NCI-H510A (cell line): ENCODE results near the gene FOXD4L6.
"Not testable (repeated sequence)": the region's sequence is repeated elsewhere in the genome, so short reads cannot be mapped to it uniquely, and the experiment has no call there.

Experiments used
- DNase-seq: peaks from one replicate; lab custom pipeline; 2025; lab: John Stamatoyannopoulos, UW

Gene FOXD4L6

DNA sequence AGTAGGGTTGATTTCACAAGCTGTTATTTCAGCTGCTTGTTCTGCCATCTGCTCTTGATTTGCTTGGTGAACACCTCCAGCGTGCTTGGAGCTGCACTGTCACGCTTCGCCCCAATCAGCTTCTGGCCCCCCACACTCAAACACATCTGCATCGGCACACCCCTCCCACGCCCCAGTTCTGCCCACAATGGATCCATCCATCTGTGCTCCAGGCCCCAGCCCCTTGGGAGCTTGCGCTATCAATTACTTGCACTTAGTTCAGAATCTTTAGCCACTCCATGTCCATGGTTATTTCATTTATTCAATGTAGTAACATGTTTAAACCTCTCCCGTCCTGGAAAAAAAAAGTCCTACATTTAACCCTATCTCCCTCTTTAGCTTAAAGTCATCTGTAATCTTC, 28.0 kb downstream of the FOXD4L6 start:
- DNase-seq: not testable (repeated sequence)

DNA sequence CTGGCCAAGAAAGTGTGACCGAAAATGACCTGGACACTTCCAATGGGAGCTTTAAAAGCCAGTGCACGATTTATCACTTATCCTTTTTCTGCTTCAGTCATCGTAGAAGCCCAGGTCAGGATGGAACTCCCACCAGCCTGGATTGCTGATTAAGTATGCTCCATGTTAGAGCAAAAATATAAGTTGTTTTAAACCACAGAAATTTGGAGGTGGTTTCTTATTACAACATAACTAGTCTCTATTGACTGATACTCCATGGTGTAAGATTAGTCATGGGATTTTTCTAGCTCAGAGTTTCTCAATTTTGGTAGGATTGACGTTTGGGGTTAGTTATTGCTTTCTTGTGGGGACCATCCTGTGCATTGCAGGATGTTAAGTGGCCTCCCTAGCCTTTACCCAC, 29.7 kb downstream of the FOXD4L6 start:
- not testable (repeated sequence) for DNase-seq

DNA sequence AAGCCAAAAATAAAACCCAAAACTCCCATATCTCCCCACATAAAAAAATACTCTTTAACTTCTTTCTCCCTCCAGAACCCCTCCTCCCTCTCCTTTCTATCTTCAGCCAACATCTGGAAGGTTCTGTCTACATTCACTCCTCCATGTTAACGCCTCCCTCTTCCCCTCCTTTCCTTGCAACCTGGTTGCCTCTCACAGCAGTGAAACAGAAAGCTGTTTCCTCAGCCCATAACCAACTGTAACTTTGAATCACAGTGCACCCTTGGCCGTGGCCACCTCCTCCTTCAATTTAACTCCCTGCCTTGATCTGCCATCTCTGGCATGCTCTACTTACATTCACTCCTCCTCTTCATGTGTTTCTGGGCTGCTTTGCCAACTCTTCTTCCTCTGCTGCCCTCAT, 33.4 kb downstream of the FOXD4L6 start:
- not testable (repeated sequence) for DNase-seq

DNA sequence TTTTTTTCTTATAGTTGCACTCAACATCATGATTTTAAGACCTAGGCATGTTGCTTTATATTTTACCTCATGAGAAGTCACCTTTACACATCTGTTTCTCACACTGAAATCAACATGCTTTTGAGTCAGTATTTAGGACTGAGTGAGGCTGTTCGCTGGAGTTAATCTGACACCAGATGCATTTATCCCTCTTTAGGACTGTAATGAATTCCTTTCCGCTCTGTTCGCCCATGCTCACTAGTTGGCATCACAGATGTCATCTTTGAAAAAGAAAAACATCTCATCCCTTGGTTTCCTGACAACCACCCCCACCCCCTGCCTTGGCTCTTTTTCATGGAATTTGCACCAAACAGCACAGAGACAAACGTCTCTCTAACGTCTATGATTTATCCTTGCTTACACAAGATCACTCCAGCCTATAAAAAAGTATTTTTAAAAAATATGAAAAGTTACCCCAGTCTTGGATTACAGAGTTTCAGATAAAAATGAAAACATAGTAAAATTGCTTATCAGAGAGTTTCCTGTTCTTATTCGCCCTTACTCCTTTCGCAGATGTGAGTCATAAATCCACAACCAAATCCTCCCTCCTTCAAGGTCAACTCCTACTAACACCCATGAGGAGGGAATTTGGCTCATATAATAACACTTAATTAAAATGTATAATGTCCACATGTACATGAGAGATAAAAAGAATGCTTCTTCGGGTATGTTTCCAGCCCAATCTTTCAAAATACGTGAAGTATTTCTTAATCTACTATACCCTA, 34.3 kb downstream of the FOXD4L6 start:
- not testable (repeated sequence) for DNase-seq

DNA sequence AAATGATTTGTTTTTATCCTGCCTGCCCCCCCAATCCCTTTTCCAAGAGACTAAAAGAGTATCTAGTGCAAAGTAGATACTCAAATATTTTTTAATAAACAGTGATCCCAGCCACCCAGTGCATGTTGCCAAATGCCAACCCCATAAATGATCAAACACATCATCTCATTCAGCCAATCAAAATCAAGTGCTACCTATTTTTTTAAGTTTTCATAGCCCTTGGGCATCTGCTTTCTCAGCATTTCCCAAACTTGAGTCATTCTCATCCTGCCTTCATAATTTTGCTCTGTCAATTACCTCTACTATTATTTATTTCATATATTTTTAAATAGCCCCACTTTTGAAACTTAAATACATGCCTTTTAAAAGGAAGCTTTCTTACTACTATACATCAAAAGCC, 37.6 kb downstream of the FOXD4L6 start:
- not testable (repeated sequence) for DNase-seq

DNA sequence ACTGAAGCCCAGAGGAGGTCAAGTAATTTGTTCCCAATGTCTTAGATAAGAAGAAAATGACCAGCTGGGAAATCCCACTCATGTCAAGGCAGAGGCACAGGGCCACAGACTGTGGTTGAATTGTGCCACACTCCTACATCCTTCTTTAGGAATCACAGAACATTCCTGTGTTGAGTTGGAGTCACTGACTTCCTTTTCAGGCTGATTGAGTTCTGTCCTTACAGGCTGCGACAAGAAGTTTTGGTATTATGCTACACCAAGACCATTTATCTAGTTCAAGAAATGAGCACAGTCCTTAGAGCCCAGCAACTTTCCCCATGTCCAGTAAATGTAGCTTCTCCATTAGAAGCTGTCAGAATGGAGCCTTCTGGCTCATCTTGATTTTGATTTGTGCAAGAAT, 38.1 kb downstream of the FOXD4L6 start:
- not testable (repeated sequence) for DNase-seq

DNA sequence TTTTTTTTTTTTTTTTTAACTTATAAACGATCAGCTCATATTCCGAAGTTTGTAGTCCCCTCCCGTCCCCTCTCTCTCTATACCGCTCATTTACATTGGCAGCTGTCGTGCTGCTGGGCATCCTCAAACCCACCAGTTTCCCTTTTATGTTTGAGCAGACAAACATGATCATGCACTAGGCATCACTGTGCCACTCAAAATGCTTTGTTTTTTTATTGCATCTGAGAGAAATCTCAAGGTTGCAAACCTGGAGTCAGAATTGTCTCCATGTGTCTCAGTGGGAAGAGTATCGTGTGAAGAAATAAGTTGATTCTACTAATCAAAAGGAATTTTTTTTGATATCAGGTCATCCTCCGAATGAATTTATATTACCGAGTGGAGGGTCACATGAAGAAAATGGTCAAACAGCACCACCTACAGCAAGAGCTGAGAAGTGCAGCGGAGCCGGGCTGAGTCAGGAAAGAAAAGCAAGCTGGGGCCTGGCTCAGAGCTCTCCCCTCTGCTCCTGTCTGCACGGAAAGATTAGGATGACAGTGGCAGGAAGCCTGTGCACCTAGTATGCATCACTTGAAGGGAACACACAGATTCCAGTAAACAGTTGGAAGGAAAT, 39.9 kb downstream of the FOXD4L6 start:
- DNase-seq: not testable (repeated sequence)

DNA sequence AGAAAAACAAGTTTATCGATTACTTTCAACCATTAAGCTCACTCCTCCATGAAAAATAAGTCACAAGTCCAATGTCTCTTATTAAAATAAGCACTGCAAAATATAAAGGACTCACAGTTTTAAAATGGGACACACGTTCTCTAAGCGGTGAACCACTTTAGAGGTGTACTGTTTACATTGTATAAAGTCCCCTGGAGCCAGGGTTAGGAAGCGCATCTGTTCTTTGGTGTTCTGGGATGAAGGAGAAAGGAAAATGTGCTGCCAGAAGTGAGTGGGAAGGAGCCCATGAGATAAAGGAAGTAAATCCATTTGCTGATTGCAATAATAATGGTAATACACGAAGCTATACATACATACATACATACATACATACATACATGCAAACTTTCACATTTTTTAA, 40.6 kb downstream of the FOXD4L6 start:
- DNase-seq: not testable (repeated sequence)

DNA sequence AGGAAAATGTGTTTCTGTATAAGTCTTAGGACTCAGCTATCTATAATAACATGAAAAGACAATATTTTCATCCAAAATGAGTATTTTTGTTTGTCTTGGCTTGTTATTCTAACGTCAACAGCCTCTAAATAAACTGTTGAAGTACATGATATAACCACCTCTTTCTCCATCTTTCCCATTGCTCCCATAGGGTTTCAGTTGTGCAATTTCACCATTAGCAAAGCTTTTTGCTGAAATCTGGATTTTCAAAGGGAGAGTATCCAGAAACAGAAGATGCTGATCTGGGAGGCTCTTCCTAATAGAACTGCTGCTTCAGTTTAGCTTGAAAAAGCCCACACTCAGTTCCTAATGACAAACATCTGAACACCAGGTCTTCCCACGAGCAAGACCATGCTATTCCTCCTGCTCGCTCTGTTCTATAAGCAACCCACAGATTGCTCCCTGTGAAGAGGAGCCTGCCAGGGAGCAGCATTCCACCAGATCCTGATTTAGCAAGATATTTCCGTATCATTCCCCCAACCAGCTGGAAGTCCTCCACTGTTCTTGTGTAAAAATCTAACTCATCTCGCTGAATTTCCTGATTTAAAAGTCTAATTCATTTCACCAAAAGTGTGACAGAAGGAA, 41.2 kb downstream of the FOXD4L6 start:
- DNase-seq: not testable (repeated sequence)

DNA sequence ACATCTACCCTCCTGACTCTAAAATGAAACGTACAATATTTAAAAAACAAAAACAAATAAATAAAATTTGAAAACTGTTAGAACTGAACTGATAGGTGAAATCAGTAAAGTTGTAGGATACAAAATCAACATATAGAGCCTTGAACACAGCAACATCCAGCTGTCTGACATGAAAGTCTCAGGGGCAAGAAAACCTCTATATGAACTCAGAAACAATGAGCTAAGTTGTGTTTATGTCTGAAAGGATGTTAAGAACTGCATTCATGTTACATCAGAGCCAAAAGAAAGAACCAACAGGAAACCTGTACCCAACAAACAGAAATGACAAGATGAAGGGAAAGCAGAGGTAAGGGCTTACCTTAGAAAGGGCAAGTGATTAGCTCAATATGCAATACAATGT, 41.8 kb downstream of the FOXD4L6 start:
- not testable (repeated sequence) for DNase-seq

DNA sequence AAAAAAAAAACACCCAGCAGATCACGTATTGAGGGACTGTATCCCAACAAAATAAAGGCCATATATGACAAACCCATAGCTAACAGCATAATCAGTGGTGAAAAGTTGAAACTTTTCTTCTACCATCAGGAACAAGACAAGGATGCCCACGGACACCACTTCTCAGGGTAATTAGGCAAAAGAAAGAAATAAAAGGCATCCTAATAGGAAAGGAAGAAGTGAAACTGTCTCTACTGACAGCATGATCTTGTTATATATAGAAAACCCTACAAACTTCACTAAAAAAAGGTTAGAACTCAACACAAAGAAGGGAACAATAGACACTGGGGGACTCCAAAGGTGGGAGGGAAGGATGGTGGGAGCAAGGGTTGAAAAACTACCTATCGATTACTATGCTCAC, 42.3 kb downstream of the FOXD4L6 start:
- not testable (repeated sequence) for DNase-seq

DNA sequence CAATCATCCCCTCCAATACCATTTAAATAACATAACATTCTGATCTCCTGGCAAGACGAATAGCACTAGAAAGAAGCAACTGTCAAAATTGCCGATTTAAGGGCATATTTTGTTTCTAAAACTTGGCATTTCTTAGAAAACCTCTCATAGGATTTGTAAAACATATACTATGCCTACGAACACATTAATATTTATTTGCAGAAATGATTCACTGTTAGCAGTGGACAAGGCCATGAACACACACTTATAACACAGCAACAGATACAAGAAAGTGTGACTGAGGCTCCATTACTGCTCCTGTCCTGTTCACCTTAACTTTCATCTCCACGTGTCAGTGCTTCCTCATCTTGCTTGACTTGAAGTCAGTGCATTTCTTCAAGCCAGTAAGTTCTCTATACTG, 46.1 kb downstream of the FOXD4L6 start:
- not testable (repeated sequence) for DNase-seq

DNA sequence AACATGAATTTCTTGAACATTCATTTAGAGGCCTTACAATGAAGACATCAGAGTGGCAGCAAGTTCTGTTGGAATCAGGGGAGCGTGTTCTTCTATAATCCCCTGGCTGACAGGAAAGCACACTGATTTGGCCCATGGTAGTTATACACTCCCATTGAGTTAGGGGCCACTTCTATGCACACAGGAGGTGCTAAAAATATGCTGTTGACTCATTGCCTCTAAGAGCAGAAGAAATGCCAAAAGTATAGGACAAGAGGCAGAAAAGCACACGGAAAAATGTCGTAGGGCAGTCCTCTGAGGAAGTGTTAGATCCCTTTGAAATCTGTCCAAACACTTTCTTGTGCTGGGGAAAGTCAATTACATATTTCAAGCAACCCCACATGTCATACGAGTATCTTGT, 49.0 kb downstream of the FOXD4L6 start:
- DNase-seq: not testable (repeated sequence)

DNA sequence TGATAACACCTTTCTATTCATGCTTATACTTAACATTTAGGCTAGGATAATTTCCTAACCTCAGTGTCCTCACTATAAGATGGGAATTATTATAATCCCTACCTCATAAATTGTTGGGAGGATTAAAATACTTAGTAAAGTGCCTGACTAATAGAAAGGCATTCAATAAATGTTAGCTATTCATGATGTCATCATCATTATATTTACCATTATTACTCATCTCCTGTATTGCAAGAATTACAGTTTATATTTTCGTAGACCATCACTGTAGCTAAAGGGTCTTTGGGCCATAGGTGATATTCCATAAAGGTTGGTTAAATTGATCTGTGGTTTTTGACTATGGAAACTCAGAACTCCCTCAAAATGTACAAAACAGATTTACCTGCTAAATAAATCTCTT, 50.9 kb downstream of the FOXD4L6 start:
- not testable (repeated sequence) for DNase-seq
